Heart left ventricle (tissue), 16 donors: Measurements from ENCODE around the gene TMEM171. TPM values are rescaled to one million over a fixed set of nuclear protein-coding genes. Genes with fewer than 3 reads are reported as not detected.
A peak's percentile ranks its signal among the peaks of the same experiment; 100 is the strongest.

Experiments used
- ATAC-seq, 4 donors: fragments of 200-7000 bp; cut with Tn5 transposase; one replicate each; pipeline ENCODE4 v1.9.1; 2020 to 2022; ENCODE audit warnings: moderate library complexity in 4 of 4, mild to moderate bottlenecking in 3 of 4, moderate number of reproducible peaks in 1 of 4
- DNase-seq, 5 donors: peaks; one replicate each; pipeline ENCODE4 v3.0.0-alpha.2; 2020
- H3K27ac ChIP-seq, 12 donors: fragments of 200-600 bp; sonication (generic) in 4 of 12; one replicate each; pipeline versions ENCODE4 v1.5.0 to v1.8.0; 2016 to 2022; ENCODE audit warnings: mild to moderate bottlenecking in 2 of 12
- H3K27me3 ChIP-seq, 9 donors: fragments of 200-600 bp; sonication (generic) in 2 of 9; one replicate each; pipeline versions ENCODE4 v1.5.1 to v1.8.0; 2016 to 2022; ENCODE audit warnings: mild to moderate bottlenecking in 3 of 9
- H3K36me3 ChIP-seq, 9 donors: fragments of 200-600 bp; sonication (generic) in 2 of 9; one replicate each; pipeline versions ENCODE4 v1.5.0 to v1.8.0; 2018 to 2022; ENCODE audit warnings: mild to moderate bottlenecking in 2 of 9
- H3K4me1 ChIP-seq, 12 donors: fragments of 200-600 bp; sonication (generic) in 4 of 12; one replicate each; pipeline versions ENCODE4 v1.5.0 to v1.8.0; 2016 to 2022; ENCODE audit warnings: mild to moderate bottlenecking in 3 of 12
- H3K4me3 ChIP-seq, 12 donors: fragments of 200-600 bp; sonication (generic) in 4 of 12; one replicate each; pipeline versions ENCODE4 v1.5.0 to v1.8.0; 2017 to 2022; ENCODE audit warnings: mild to moderate bottlenecking in 9 of 12, moderate library complexity in 4 of 12
- H3K9me3 ChIP-seq, 12 donors: fragments of 200-600 bp; sonication (generic) in 4 of 12; one replicate each; pipeline versions ENCODE4 v1.5.0 to v1.8.0; 2016 to 2022; ENCODE audit warnings: mild to moderate bottlenecking in 1 of 12
- POLR2A ChIP-seq, 2 donors: fragments of 450-650 bp; IDR thresholded peaks; one replicate each; pipeline ENCODE4 v1.6.1; 2017; ENCODE audit warnings: antibody characterized with exemption in 2 of 2, mild to moderate bottlenecking in 2 of 2, moderate library complexity in 2 of 2
- WGBS, 4 donors: extraction: QIAGEN DNeasy Blood & Tissue Kit in 2 of 4; methylation state at CpG; one replicate each; pipeline versions ENCODE4 v1.1.5 to v1.1.7; 2013 to 2018; 5-methylcytosine and 5-hydroxymethylcytosine counted together
- intact Hi-C, 10 donors: fragments of 100-400 bp; cut with DNase I; formaldehyde crosslinking; loops; one replicate each; pipeline versions ENCODE4 v1.11.1 to v1.14.2; 2022
- polyA plus RNA-seq, 2 donors: library from polyadenylated mRNA; stranded (reverse); fragments of 200-250 nt; gene quantifications; one replicate each; pipeline ENCODE4 v1.2.3, GENCODE V29; 2013
- total RNA-seq, 9 donors: library from RNA; depleted of rRNA in 2 of 9; stranded (reverse); fragments of >200 nt in 2 of 9; fragmentation: NEBNext Ultra II Directional in 3 of 9; extraction: Animal tissue kit (Norgen Biotek cat#: 25700) in 3 of 9; gene quantifications; one replicate each; pipeline versions ENCODE4 v1.1.0 to v1.2.4, GENCODE V29; 2016 to 2023
- TF ChIP-seq, protein P1 (sequence below), 12 donors: fragments of 200-600 bp; sonication (generic) in 4 of 12; IDR thresholded peaks; one replicate each; pipeline versions ENCODE4 v1.5.0 to v1.8.0; 2018 to 2022; ENCODE audit warnings: antibody characterized with exemption in 12 of 12, mild to moderate bottlenecking in 5 of 12
- donor health status: ischemic (EF 13 %, LVEDD 7.1; RV severe dilation, severe dysfunction).
- donor health status: healthy with polysubstance abuse.
- donor health status: DM: no; HTN: yes; CAD: no.
- donor health status: DM: no; HTN: no; CAD: no.
- donor health status: ischemic (EF 25% LVEDD 6.9; RV normal size, moderate dysfunction).
- donor health status: ischemic (EF 25% LVEDD 5.7; RV mildly dilated, moderate dysfunction).
- donor health status: healthy.
- donor health status: DM: yes; HTN: yes; CAD: no.
- donor health status: ischemic (EF 35%, LVEDD 5.7; RV mildly dilated, moderate dysfunction).
- donor health status: nonischemic (EF 11% LVEDD 7.7; RV severe dilation, severe dysfunction).
- donor health status: DM: yes; HTN: yes; CAD: no.
- donor health status: PGD.
- donor health status: ischemic (EF 29% LVEDD 5.4; RV normal size, mild dysfunction).
- donor health status: nonischemic (EF 23%, LVEDD 6.1; RV moderate dilation, normal function).

Gene TMEM171
- total and polyA plus RNA-seq, 11 donors: 0.27 TPM; not detected in 10

DNA sequence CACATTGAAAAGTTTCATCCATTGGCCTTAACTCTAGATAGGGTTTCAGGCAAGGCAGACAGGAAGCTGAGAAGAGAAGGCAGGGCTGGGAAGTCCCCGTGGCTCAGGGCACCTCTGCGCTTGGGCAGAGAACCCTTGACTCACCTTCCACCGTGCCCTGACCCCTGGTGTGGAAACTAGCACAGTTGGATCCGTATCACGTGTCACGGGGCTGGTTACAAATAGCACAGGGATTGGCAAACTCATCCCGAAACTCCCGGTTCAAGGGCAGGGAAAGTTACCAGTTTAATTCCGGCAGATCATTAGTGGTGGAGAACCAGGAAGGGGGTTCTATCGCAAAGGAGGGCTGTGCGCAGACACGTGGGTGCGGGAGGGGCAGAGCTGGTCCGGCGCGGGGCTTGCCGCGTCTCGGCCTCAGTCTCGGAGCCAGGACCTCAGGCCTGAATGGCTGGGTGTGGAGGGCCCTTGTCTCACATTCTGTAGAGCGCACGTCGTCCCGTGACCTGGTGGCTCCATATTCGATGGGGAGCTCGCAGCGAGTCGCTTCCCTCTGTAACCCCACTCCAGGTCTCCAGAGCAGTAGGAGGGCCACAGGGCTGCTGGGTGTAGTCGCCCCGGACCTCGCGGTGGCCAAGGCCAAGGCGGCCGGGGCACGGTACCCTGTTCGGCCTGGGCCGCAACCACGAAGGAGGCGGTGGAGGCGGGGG lies 771 bp upstream of the TMEM171 start:
- no peaks in the 10 kb centered on the region for H3K36me3 ChIP-seq
- no peak for TF ChIP-seq POLR2A (IDR thresholded peaks at IDR 0.05)
- TF ChIP-seq, protein P1, sequence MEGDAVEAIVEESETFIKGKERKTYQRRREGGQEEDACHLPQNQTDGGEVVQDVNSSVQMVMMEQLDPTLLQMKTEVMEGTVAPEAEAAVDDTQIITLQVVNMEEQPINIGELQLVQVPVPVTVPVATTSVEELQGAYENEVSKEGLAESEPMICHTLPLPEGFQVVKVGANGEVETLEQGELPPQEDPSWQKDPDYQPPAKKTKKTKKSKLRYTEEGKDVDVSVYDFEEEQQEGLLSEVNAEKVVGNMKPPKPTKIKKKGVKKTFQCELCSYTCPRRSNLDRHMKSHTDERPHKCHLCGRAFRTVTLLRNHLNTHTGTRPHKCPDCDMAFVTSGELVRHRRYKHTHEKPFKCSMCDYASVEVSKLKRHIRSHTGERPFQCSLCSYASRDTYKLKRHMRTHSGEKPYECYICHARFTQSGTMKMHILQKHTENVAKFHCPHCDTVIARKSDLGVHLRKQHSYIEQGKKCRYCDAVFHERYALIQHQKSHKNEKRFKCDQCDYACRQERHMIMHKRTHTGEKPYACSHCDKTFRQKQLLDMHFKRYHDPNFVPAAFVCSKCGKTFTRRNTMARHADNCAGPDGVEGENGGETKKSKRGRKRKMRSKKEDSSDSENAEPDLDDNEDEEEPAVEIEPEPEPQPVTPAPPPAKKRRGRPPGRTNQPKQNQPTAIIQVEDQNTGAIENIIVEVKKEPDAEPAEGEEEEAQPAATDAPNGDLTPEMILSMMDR (IDR thresholded peaks at IDR 0.05): no peak
- peak in 2 of 4 donors; percentile 12 to 15 for ATAC-seq
- no peak overlapping the region for H3K27ac ChIP-seq
- peaks cover 0 to 6% (median 0%) of the 10 kb centered on the region in 12 donors for H3K9me3 ChIP-seq
- H3K4me1 ChIP-seq: peaks cover 0 to 23% (median 5%) of the 10 kb centered on the region in 12 donors
- intact Hi-C loops: no loop called here
- DNase-seq: no peak
- WGBS, 4 donors: 33 to 76% (median 43%) methylated on average over 9 to 40 of the region's 40 CpGs
- H3K27me3 ChIP-seq: peaks cover 0 to 44% (median 17%) of the 10 kb centered on the region in 9 donors
- peak overlapping the region in 11 of 12 donors; percentile 29 to 60 (median 51) for H3K4me3 ChIP-seq

DNA sequence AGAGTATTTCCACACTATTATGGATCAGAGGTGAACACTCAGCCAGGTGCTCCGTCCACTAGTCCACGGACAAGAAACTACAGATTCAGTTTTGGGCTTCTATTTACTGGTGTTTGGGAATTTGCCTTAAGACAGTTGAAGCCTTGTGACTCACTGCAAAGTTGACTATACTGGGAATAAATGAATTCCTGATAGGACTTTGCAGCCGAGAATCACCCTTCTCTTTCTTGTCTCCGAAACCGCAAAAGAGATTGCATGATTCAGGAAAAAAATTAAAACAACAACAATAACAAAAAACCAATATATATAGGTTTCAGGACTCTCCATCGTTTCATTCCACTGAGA lies 716 bp downstream of the TMEM171 start:
- TF ChIP-seq, protein P1 (IDR thresholded peaks at IDR 0.05): no peak
- TF ChIP-seq POLR2A (IDR thresholded peaks at IDR 0.05): no peak
- Histone ChIP-seq H3K27ac (no peak overlapping the region), H3K4me3 (peak overlapping the region in 6 of 12 donors; percentile 39 to 60 (median 56)), H3K27me3 (peaks cover 0 to 58% (median 17%) of the 10 kb centered on the region in 9 donors), H3K4me1 (peaks cover 0 to 23% (median 5%) of the 10 kb centered on the region in 12 donors), H3K9me3 (peaks cover 0 to 6% (median 0%) of the 10 kb centered on the region in 12 donors), H3K36me3 (no peaks in the 10 kb centered on the region)
- DNase-seq (no peak), ATAC-seq (no peak)
- intact Hi-C loops: no loop called here
- 39 to 61% (median 52%) methylated on average over 6 of the region's 6 CpGs for WGBS, 4 donors

DNA sequence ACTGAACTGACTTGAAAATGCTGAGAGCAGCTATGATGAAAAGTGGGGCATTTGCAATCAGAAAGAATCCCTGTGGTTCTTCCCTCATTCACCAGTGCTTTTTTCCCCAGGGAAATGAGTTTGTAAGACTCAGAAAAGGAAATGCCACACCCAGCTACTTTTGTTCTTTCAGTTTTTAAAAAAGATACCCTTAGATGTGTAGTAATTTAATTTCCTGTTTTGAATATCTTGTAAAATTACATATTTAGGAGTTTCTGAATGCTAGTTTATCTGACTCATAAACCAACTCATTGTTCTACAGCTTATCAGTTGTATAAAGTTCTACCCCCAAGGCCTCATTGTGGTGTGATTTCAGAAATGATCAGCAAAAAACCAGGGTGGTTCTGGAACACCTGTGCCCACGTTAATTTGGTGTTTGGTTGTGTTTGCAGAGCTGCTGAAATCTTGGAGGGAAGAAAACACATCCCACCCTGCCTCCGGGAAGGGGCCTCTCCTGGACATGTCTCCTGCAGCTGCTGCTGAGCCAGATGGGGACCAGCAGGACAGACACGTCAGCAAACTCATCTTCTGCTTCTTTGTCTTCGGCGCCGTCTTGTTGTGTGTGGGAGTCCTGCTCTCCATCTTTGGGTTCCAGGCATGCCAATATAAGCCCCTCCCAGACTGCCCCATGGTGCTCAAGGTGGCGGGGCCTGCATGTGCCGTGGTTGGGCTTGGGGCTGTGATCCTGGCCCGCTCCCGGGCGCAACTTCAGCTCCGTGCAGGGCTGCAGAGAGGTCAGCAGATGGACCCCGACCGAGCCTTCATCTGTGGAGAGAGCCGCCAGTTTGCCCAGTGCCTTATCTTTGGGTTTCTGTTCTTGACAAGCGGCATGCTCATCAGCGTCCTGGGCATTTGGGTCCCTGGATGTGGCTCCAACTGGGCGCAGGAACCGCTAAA lies 2.8 kb downstream of the TMEM171 start:
- no peaks in the 10 kb centered on the region for H3K36me3 ChIP-seq
- ATAC-seq (no peak), DNase-seq (no peak)
- peaks cover 0 to 23% (median 5%) of the 10 kb centered on the region in 12 donors for H3K4me1 ChIP-seq
- H3K27me3 ChIP-seq: peaks cover 0 to 54% (median 17%) of the 10 kb centered on the region in 9 donors
- no peak overlapping the region for H3K27ac ChIP-seq
- intact Hi-C loops: no loop called here
- no peaks in the 10 kb centered on the region for H3K9me3 ChIP-seq
- 75 to 89% (median 79%) methylated on average over 17 to 19 of the region's 19 CpGs for WGBS, 4 donors
- no peak for TF ChIP-seq POLR2A (IDR thresholded peaks at IDR 0.05)
- TF ChIP-seq, protein P1 (IDR thresholded peaks at IDR 0.05): no peak
- no peak overlapping the region for H3K4me3 ChIP-seq

DNA sequence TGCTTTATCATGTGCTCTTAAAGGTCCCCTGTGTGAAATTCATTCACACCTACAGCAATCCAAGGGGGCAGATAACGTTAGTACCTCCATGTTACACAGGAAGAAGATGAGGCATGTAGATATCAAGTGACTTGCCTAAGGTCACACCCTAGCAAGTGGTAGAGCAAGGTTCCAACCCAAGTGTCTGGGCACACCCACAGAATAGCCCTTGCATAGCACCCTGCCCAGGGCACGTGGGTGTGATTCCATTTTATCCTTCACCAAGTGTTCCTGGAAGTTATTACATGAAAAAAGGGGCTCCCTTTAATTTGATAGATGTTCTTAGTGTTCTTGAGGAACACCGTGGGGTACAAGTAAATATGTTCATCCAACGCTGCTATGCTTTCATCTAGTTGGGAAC lies 4.9 kb downstream of the TMEM171 start:
- 77 to 89% (median 87%) methylated on average over 4 of the region's 4 CpGs for WGBS, 4 donors
- TF ChIP-seq, protein P1 (IDR thresholded peaks at IDR 0.05): no peak
- no peak for TF ChIP-seq POLR2A (IDR thresholded peaks at IDR 0.05)
- no peaks in the 10 kb centered on the region for H3K9me3 ChIP-seq
- H3K27me3 ChIP-seq: peaks cover 0 to 43% (median 10%) of the 10 kb centered on the region in 9 donors
- no peak overlapping the region for H3K4me3 ChIP-seq
- ATAC-seq: no peak
- H3K4me1 ChIP-seq: peaks cover 0 to 15% (median 2%) of the 10 kb centered on the region in 12 donors
- intact Hi-C loops: no loop called here
- no peak for DNase-seq
- no peak overlapping the region for H3K27ac ChIP-seq
- H3K36me3 ChIP-seq: no peaks in the 10 kb centered on the region
